ENCODE results near the gene EFHC1. TPM values are rescaled to one million over a fixed set of nuclear protein-coding genes. Genes with fewer than 3 reads are reported as not detected.

The EFHC1 gene
- total and polyA plus RNA-seq, 2 donors (not counting 1 experiment from before 2014, with no cell fraction given) = 19.4 to 34.8 TPM

DNA sequence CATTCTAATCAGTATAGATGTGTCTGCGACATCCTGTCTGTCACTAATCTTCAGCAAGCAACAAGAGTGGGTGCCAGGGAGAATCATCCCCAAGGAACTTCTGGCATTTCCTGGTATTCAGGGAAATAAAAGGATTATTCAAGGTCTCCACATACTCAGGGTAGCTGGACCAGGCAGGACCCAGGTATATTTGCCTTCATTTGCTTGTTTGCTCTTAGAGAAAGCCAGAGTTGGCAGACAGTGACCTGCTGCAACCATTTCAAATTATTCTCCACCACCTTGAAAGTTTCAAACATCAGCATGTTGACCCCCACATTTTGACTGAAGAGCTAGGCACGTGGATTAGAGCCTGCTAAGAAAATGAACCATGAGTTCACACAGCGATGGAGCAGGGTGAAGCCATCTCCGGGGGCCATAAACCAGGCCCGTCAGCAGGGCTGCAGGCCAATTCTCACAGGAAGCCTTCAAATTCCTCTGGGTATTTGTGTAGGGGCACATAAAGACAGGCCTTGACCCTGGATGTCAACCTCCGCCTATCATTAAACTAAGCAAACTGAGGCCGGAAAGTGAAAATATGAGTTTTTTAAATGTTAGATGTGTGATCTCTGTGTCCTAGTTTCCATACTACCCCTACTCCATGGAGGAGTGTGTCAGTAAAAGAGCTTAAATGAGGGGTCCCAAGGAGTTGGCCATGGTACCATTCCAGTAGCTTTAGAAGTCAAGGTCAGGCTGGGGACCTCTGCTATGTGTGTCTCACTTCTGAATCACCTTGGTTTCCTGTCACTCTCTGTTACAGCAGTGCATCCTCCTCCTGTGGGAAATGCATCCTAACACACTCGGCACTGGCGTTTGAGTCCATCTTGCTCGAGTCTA is 123.8 kb downstream of the EFHC1 start:
- no peak for DNase-seq
- no peak overlapping the region for H3K27ac Mint-ChIP-seq

More for the DNA sequence above, 123.8 kb downstream of the EFHC1 start:
- peaks cover 0 to 4% of the 10 kb centered on the region in 2 donors for H3K4me1 ChIP-seq (ENCODE audit: control insufficient read depth in 2 of 2, insufficient read depth in 2 of 2, low read length in 2 of 2)
- ChIA-PET POLR2A (no interaction called here), CTCF (interaction anchor here (0.5 kb wide), 1 partner anchor 136 kb away, joined by 3 read pairs; no protein-coding TSS in a partner anchor)
- no peak overlapping the region for H3K9ac ChIP-seq (ENCODE audit: low read length)
- H4K20me1 ChIP-seq (ENCODE audit: control insufficient read depth, insufficient read depth, low read length, poor library complexity, severe bottlenecking) = peaks cover 17% of the 10 kb centered on the region
- no peaks in the 10 kb centered on the region for H3K9me3 ChIP-seq (ENCODE audit: control extremely low read depth in 1 of 3, control insufficient read depth in 2 of 3, insufficient read depth in 1 of 3, low read length in 2 of 3)
- no peak overlapping the region for H3K4me2 ChIP-seq (replicated peaks; ENCODE audit: low read depth, low read length, poor library complexity, severe bottlenecking)
- peaks cover 0 to 4% of the 10 kb centered on the region in 2 experiments for H3K36me3 ChIP-seq (replicated peaks in 1 of 2; ENCODE audit: control extremely low read depth in 1 of 2, control insufficient read depth in 1 of 2, extremely low read depth in 1 of 2, insufficient read depth in 2 of 2, low read length in 1 of 2)
- H2AFZ ChIP-seq (ENCODE audit: insufficient read depth, low read depth, low read length, poor library complexity, severe bottlenecking) = no peak overlapping the region
- intact Hi-C loops (cut with micrococcal nuclease) = no loop called here
- no peak for TF ChIP-seq EZH2 (IDR thresholded peaks at IDR 0.05; ENCODE audit: borderline replicate concordance, insufficient read depth, low read depth, low read length, poor library complexity, severe bottlenecking)
- TF ChIP-seq, protein P1, sequence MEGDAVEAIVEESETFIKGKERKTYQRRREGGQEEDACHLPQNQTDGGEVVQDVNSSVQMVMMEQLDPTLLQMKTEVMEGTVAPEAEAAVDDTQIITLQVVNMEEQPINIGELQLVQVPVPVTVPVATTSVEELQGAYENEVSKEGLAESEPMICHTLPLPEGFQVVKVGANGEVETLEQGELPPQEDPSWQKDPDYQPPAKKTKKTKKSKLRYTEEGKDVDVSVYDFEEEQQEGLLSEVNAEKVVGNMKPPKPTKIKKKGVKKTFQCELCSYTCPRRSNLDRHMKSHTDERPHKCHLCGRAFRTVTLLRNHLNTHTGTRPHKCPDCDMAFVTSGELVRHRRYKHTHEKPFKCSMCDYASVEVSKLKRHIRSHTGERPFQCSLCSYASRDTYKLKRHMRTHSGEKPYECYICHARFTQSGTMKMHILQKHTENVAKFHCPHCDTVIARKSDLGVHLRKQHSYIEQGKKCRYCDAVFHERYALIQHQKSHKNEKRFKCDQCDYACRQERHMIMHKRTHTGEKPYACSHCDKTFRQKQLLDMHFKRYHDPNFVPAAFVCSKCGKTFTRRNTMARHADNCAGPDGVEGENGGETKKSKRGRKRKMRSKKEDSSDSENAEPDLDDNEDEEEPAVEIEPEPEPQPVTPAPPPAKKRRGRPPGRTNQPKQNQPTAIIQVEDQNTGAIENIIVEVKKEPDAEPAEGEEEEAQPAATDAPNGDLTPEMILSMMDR (IDR thresholded peaks at IDR 0.05) = no peak
- Mint-ChIP-seq H3K9me3 (ENCODE audit: insufficient read depth) (no peaks in the 10 kb centered on the region), H3K4me1 (peaks cover 31% of the 10 kb centered on the region), H3K4me3 (no peak overlapping the region), H3K27me3 (no peaks in the 10 kb centered on the region)
- 83% methylated on average over 8 of the region's 10 CpGs for WGBS (ENCODE audit: insufficient coverage)
- H3K79me2 ChIP-seq (ENCODE audit: control insufficient read depth, insufficient read depth, low read length) = peaks cover 29% of the 10 kb centered on the region
- no peak overlapping the region for H3K4me3 ChIP-seq (ENCODE audit: control extremely low read depth in 1 of 5, extremely low read depth in 1 of 5, insufficient read depth in 1 of 5, low read depth in 2 of 5, low read length in 4 of 5)
- no peak for ATAC-seq (ENCODE audit: low read depth)
- H3K27ac ChIP-seq (ENCODE audit: low read length in 2 of 2) = no peak overlapping the region
- H3K27me3 ChIP-seq (replicated peaks in 1 of 4; ENCODE audit: control extremely low read depth in 1 of 4, control insufficient read depth in 3 of 4, insufficient read depth in 4 of 4, low read length in 3 of 4) = no peaks in the 10 kb centered on the region

All from B cell (primary cell).